ENCODE data around the gene LILRB4. TPM values are rescaled to one million over a fixed set of nuclear protein-coding genes. Genes with fewer than 3 reads are reported as not detected.

The LILRB4 gene
- total and polyA plus RNA-seq, 9 of the 15 experiments (the other 6 are each of a cell fraction or from before 2014, with no cell fraction given) = not detected

- peak; percentile 56 for TF ChIP-seq DMBX1 (CRISPR knock-in tag; IDR thresholded peaks at IDR 0.05; ENCODE audit: borderline replicate concordance)
- no peak for TF ChIP-seq SIN3A (IDR thresholded peaks at IDR 0.05; ENCODE audit: borderline replicate concordance in 2 of 2, control insufficient read depth in 1 of 2, low read depth in 2 of 2, low read length in 2 of 2)
- no peak for TF ChIP-seq HNRNPL (IDR thresholded peaks at IDR 0.05; ENCODE audit: low read depth, low read length)
- TF ChIP-seq CBX1 (IDR thresholded peaks at IDR 0.05; ENCODE audit: low read depth) = no peak
- no peak for TF ChIP-seq GTF2E2 (tag; IDR thresholded peaks at IDR 0.05)
- TF ChIP-seq CXXC5 (CRISPR knock-in tag; IDR thresholded peaks at IDR 0.05) = 0 out of 2 replicates have a peak, but pooled peaks have one; percentile 42
- no peak for TF ChIP-seq CBX8 (IDR thresholded peaks at IDR 0.05; ENCODE audit: borderline replicate concordance, extremely low read depth, low read depth, low read length, poor library complexity, severe bottlenecking)
- TF ChIP-seq DACH1 (IDR thresholded peaks at IDR 0.05; ENCODE audit: partially characterized antibody) = no peak
- TF ChIP-seq FOXK2 (conservative IDR thresholded peaks at IDR 0.05 in 1 of 2, IDR thresholded peaks at IDR 0.05 in 1 of 2; ENCODE audit: low read depth in 2 of 2) = no peak
- TF ChIP-seq, protein P1, sequence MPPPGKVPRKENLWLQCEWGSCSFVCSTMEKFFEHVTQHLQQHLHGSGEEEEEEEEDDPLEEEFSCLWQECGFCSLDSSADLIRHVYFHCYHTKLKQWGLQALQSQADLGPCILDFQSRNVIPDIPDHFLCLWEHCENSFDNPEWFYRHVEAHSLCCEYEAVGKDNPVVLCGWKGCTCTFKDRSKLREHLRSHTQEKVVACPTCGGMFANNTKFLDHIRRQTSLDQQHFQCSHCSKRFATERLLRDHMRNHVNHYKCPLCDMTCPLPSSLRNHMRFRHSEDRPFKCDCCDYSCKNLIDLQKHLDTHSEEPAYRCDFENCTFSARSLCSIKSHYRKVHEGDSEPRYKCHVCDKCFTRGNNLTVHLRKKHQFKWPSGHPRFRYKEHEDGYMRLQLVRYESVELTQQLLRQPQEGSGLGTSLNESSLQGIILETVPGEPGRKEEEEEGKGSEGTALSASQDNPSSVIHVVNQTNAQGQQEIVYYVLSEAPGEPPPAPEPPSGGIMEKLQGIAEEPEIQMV (tag; conservative IDR thresholded peaks at IDR 0.05; ENCODE audit: low read depth) = 0 out of 2 replicates have a peak, but pooled peaks have one; percentile 29
- TF ChIP-seq, protein P2, sequence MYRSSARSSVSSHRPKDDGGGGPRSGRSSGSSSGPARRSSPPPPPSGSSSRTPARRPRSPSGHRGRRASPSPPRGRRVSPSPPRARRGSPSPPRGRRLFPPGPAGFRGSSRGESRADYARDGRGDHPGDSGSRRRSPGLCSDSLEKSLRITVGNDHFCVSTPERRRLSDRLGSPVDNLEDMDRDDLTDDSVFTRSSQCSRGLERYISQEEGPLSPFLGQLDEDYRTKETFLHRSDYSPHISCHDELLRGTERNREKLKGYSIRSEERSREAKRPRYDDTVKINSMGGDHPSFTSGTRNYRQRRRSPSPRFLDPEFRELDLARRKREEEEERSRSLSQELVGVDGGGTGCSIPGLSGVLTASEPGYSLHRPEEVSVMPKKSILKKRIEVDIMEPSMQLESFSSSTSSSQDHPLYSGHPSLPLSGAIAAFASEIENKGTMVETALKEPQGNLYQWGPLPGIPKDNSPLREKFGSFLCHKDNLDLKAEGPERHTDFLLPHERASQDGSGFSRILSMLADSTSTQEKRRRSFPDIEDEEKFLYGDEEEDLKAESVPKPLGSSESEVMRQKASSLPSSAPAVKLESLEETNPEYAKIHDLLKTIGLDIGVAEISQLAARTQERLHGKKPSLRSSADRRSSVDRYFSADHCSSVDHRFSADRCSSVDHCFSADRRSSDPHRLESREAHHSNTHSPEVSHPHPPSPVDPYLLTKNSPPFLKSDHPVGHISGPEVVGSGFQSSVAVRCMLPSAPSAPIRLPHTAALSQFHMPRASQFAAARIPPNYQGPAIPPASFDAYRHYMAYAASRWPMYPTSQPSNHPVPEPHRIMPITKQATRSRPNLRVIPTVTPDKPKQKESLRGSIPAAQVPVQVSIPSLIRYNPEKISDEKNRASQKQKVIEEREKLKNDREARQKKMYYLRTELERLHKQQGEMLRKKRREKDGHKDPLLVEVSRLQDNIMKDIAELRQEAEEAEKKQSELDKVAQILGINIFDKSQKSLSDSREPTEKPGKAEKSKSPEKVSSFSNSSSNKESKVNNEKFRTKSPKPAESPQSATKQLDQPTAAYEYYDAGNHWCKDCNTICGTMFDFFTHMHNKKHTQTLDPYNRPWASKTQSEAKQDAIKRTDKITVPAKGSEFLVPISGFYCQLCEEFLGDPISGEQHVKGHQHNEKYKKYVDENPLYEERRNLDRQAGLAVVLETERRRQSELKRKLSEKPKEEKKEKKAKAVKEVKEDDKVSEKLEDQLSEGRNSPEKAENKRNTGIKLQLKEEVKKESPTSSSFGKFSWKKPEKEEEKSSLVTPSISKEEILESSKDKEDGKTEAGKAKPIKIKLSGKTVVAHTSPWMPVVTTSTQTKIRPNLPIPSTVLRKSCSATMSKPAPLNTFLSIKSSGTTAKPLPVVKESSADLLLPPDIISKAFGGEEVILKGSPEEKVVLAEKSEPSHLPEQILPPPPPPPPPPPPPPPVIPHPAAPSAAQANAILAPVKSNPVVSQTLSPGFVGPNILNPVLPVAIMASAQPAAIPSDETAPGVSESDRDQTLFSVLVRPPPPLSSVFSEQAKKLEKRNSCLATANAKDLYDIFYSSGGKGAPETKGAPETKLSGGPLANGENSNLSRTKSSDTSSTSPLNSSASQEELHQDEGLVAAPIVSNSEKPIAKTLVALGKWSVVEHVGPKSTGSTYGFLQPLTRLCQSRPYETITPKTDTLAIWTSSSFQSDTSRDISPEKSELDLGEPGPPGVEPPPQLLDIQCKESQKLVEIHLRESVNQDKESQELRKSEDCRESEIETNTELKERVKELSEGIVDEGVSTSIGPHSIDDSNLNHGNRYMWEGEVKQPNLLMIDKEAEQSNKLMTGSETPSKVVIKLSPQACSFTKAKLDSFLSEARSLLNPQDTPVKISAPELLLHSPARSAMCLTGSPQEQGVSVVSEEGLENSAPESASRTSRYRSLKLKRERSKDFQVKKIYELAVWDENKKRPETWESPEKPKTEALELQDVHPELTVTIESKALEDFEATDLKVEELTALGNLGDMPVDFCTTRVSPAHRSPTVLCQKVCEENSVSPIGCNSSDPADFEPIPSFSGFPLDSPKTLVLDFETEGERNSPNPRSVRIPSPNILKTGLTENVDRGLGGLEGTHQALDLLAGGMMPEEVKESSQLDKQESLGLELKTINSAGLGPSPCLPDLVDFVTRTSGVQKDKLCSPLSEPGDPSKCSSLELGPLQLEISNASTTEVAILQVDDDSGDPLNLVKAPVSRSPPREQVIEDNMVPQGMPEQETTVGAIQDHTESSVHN (IDR thresholded peaks at IDR 0.05; ENCODE audit: borderline replicate concordance in 1 of 2, low read depth in 1 of 2) = no peak
- TF ChIP-seq, protein P3, sequence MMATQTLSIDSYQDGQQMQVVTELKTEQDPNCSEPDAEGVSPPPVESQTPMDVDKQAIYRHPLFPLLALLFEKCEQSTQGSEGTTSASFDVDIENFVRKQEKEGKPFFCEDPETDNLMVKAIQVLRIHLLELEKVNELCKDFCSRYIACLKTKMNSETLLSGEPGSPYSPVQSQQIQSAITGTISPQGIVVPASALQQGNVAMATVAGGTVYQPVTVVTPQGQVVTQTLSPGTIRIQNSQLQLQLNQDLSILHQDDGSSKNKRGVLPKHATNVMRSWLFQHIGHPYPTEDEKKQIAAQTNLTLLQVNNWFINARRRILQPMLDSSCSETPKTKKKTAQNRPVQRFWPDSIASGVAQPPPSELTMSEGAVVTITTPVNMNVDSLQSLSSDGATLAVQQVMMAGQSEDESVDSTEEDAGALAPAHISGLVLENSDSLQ (IDR thresholded peaks at IDR 0.05) = no peak
- TF ChIP-seq DDX20 (tag; IDR thresholded peaks at IDR 0.05; ENCODE audit: low read depth) = no peak
- peak; percentile 59 for TF ChIP-seq ZNF239 (CRISPR knock-in tag; IDR thresholded peaks at IDR 0.05)
- TF ChIP-seq ZNF197 (CRISPR knock-in tag; IDR thresholded peaks at IDR 0.05; ENCODE audit: low read depth) = no peak
- no peak for TF ChIP-seq BRD4 (IDR thresholded peaks at IDR 0.05)
Measured at GRCh38 chr19:54696117-54696548, 33.3 kb downstream of the LILRB4 start (continued).

Measured in K562 (cell line).